Psoas muscle (tissue), 8 donors: ENCODE data around the gene CELSR3. TPM values are rescaled to one million over a fixed set of nuclear protein-coding genes. Genes with fewer than 3 reads are reported as not detected.

Source experiments
- ATAC-seq, 4 donors: fragments of 200-7000 bp; cut with Tn5 transposase; one replicate each; pipeline ENCODE4 v1.9.1; 2020; ENCODE audit warnings: moderate library complexity in 3 of 4, mild to moderate bottlenecking in 2 of 4
- DNase-seq, 2 donors: peaks; one replicate each; pipeline ENCODE4 v3.0.0-alpha.2; 2020
- H3K27ac ChIP-seq: fragments of 200-600 bp; one replicate; pipeline ENCODE4 v1.8.0; 2022
- H3K27me3 ChIP-seq, 3 donors: fragments of 200-600 bp in 1 of 3; one replicate each; pipeline versions ENCODE4 v1.6.1 to v1.8.0; 2013 to 2022; ENCODE audit warnings: low read length in 2 of 3, mild to moderate bottlenecking in 2 of 3, moderate library complexity in 1 of 3; ENCODE audit not compliant: insufficient read depth in 3 of 3
- H3K36me3 ChIP-seq, 2 donors: fragments of 200-600 bp in 1 of 2; one replicate each; pipeline versions ENCODE4 v1.6.1 to v1.8.0; 2013 to 2022; ENCODE audit warnings: low read depth in 1 of 2, mild to moderate bottlenecking in 1 of 2, moderate library complexity in 1 of 2; ENCODE audit not compliant: insufficient read depth in 1 of 2
- H3K4me1 ChIP-seq: fragments of 200-600 bp; one replicate; pipeline ENCODE4 v1.8.0; 2022
- H3K4me3 ChIP-seq: fragments of 200-600 bp; one replicate; pipeline ENCODE4 v1.8.0; 2022; ENCODE audit warnings: mild to moderate bottlenecking
- H3K9me3 ChIP-seq: fragments of 200-600 bp; one replicate; pipeline ENCODE4 v1.8.0; 2022
- CTCF ChIP-seq: fragments of 200-600 bp; IDR thresholded peaks from one replicate; pipeline ENCODE4 v1.8.0; 2022; ENCODE audit warnings: antibody characterized with exemption
- WGBS, 3 donors: extraction: QIAGEN DNeasy Blood & Tissue Kit; methylation state at CpG; one replicate each; pipeline versions ENCODE4 v1.1.6 to v1.1.7; 2013; 5-methylcytosine and 5-hydroxymethylcytosine counted together
- intact Hi-C, 2 donors: fragments of 100-400 bp; cut with DNase I; formaldehyde crosslinking; loops; one replicate each; pipeline versions ENCODE4 v1.11.0 to v1.14.2; 2022
- polyA plus RNA-seq, 3 donors: library from polyadenylated mRNA; stranded (reverse); fragments of 200-250 nt; gene quantifications; one replicate each; pipeline ENCODE4 v1.2.3, GENCODE V29; 2013
- total RNA-seq, 4 donors: library from RNA; stranded (reverse); fragmentation: NEBNext Ultra II Directional in 2 of 4; extraction: Animal tissue kit (Norgen Biotek cat#: 25700) in 2 of 4; gene quantifications; one replicate each; pipeline versions ENCODE4 v1.2.1 to v1.2.4, GENCODE V29; 2021 to 2023
- donor health status: healthy with polysubstance abuse.
- donor health status: DM: no; HTN: no; CAD: no; lungs with moderate emphysema.
- donor health status: Bipolar disorder and iron deficiency.
- donor health status: healthy.
- donor health status: DM: yes; HTN: yes; CAD: no.
- donor health status: DM: no; HTN: no; CAD: no.
- donor health status: DM: no; HTN: no; CAD: no.
- donor health status: DM: yes; HTN: yes; CAD: no.

CELSR3 gene
- total and polyA plus RNA-seq, 7 donors = 0.04 to 0.21 (median 0.14) TPM

- Histone ChIP-seq H3K4me1 (peaks cover 11% of the 10 kb centered on the region), H3K27ac (no peak overlapping the region), H3K4me3 (no peak overlapping the region), H3K27me3 (no peaks in the 10 kb centered on the region), H3K36me3 (no peaks in the 10 kb centered on the region), H3K9me3 (no peaks in the 10 kb centered on the region)
- 70 to 73% (median 72%) methylated on average over 35 to 38 of the region's 38 CpGs for WGBS, 3 donors
- DNase-seq = no peak
- no peak for TF ChIP-seq CTCF
- ATAC-seq = no peak
- intact Hi-C loops = no loop called here
These were observed 22.6 kb downstream of the CELSR3 start for GRCh38 chr3:48639944-48640606.

DNA sequence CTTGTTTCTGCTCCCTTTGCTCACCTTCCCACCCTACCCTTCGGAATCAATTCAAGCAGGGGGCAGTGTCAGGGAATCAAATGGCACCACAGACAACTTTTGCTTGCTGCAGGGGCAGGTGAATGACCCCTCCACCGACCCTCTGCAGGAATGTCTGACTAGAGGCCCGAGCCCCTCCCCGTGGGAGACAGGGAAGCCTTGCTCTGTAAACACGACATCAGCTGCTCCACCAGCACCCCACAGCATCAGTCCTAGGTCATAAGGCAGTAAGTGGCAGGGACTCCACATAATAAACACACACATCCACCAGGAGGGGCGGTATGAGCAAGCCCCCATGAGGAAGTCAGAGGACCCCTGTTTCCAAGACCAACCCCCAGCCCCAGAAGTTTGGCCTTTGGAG lies 25.4 kb downstream of the CELSR3 start:
- no peak for TF ChIP-seq CTCF
- H3K36me3 ChIP-seq = peaks cover 0 to 7% of the 10 kb centered on the region in 2 donors
- no peaks in the 10 kb centered on the region for H3K9me3 ChIP-seq
- ATAC-seq (no peak), DNase-seq (no peak)
- H3K27ac ChIP-seq = no peak overlapping the region
- H3K27me3 ChIP-seq = no peaks in the 10 kb centered on the region
- 56 to 68% (median 63%) methylated on average over 6 of the region's 6 CpGs for WGBS, 3 donors
- intact Hi-C loops = no loop called here
- peaks cover 19% of the 10 kb centered on the region for H3K4me1 ChIP-seq
- no peak overlapping the region for H3K4me3 ChIP-seq

GRCh38 chr3:48636149-48636655 lies 26.5 kb downstream of the CELSR3 start:
- no peak for TF ChIP-seq CTCF
- intact Hi-C loops = no loop called here
- Histone ChIP-seq H3K36me3 (peaks cover 0 to 7% of the 10 kb centered on the region in 2 donors), H3K9me3 (no peaks in the 10 kb centered on the region), H3K27me3 (no peaks in the 10 kb centered on the region), H3K4me3 (peak overlapping the region; percentile 92), H3K27ac (peak overlapping the region; percentile 79), H3K4me1 (peaks cover 19% of the 10 kb centered on the region)
- no peak for ATAC-seq
- DNase-seq = peak in 1 of 2 donors; percentile 32
- 24 to 36% (median 30%) methylated on average over 10 of the region's 10 CpGs for WGBS, 3 donors

DNA sequence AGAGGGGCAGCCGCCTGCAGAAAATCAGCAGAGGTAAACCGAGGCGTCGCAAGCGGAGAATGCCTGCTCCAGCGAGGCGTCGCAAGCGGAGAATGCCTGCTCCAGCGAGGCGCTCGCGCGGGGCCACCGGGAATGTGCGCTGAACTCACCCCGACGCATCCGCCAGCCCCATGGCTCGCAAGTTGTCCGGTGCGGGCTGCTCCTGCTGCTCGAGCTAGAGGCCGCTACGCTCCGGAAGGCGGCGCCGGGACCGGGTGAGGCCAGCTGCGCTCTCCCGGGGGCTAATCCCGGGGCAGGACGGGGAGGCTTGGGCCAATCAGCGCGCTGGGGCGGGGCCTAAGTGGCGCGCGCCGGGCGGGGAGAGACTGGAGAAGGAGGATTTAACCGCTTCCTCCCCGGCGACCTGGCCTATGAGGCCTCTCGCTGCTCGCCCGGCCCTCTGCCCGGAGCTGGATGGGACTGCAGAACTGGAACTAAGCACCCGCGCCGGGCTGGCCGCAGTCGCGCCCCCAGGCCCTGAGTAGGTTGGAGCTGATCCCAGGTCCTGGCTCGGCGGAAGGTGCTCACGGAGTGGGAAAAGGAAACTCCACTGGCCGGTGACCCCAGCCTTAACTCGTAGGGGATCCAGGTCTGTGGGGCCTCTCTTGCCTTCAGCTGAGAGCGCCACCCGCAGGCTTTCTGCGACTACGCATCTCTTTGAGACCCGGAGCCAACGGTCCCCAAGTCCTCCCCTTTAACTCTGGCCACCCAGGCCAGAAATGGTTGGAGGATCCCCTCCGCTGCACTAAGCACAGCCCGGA lies 27.3 kb downstream of the CELSR3 start, which contains the start of gene SLC26A6:
Gene SLC26A6, minus strand, starts transcription at position 240 of the 800 bp plus-strand sequence. Its CDS starts 68 bp downstream, at position 172.
- peak; percentile 23 for TF ChIP-seq CTCF
- H3K36me3 ChIP-seq = peaks cover 0 to 14% of the 10 kb centered on the region in 2 donors
- ATAC-seq (peak; percentile 97 to 99 (median 98)), DNase-seq (peak; percentile 98)
- H3K9me3 ChIP-seq = no peaks in the 10 kb centered on the region
- intact Hi-C loops = loop anchor here in 1 of 2 donors (2.0 kb wide), 2 partner anchors 27 to 77 kb away; partner anchors contain the start of gene UQCRC1
- H3K27me3 ChIP-seq = no peaks in the 10 kb centered on the region
- peak within 1 kb of the TSS; percentile 79 for H3K27ac ChIP-seq
- H3K4me3 ChIP-seq = peak within 1 kb of the TSS; percentile 92
- H3K4me1 ChIP-seq = peaks cover 19% of the 10 kb centered on the region
- 1% methylated on average over 46 to 68 of the region's 68 CpGs for WGBS, 3 donors
